ENCODE results near the gene CFAP46. TPM values are rescaled to one million over a fixed set of nuclear protein-coding genes. Genes with fewer than 3 reads are reported as not detected.

CFAP46 gene
- total RNA-seq, 2 experiments from 2014 or later: not detected

DNA sequence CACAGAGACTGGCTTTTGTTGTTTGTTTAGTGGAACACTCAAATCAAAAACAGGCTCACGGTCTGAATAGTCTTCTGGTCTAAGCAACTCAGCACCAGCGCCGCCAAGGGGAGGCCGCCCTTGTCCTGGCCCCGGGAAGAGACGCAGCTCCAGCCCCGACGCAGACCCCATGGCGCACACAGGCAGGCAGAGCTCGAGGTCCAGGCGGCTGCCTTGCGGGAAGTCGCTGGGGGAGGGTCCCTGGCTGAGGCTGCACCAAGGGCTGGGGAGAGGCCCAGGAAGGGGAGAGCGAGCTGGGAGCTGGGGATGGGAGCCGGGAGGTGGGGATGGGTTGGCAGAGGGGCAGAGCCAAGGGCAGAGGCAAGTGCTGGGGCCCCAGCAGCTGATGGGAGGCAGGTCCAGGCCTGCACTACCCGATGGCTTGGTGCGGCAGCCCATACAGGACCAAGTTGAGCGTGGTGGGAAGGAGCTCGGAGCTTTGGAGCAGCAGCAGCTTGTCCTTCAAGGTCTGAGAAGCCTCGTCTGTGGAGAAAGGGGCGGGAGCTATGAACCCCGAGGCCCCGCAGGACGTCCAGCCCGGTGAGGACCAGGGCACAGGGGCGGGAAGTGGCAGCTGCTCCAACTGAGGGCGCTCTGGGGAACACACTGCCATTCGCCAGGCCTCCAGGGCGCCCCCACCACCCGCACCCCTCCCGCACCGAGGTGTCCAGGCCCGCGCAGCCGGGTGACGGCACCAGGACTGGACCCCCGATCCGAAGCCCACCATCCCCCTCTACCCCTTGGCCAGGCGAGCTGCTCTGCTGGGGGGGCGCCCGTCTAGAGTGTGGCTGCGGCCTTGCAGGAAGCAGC is 133.8 kb downstream of the CFAP46 start:
- Histone ChIP-seq H3K9me2 (ENCODE audit: insufficient read depth, low read length) (no peaks in the 10 kb centered on the region), H2AFZ (ENCODE audit: low read length) (no peak overlapping the region), H3K4me3 (ENCODE audit: low read depth, low read length, poor library complexity, severe bottlenecking) (no peak overlapping the region), H4K20me1 (ENCODE audit: insufficient read depth, low read length) (no peaks in the 10 kb centered on the region), H3K4me1 (ENCODE audit: insufficient read depth, low read length, poor library complexity, severe bottlenecking) (no peaks in the 10 kb centered on the region), H3K27ac (ENCODE audit: low read depth, low read length, poor library complexity, severe bottlenecking) (no peak overlapping the region), H3K4me2 (ENCODE audit: low read length) (no peak overlapping the region), H3K9me3 (ENCODE audit: low read length) (no peaks in the 10 kb centered on the region), H3K79me2 (ENCODE audit: insufficient read depth, low read depth, low read length) (no peaks in the 10 kb centered on the region), H3K36me3 (ENCODE audit: insufficient read depth, low read length) (no peaks in the 10 kb centered on the region)
- intact Hi-C loops (cut with micrococcal nuclease; ENCODE audit: unreplicated experiment): no loop called here
- CTCF ChIA-PET (ENCODE audit: unreplicated experiment): no interaction called here
- no TSS peak for BruUV-seq (replicated peaks)
- TF ChIP-seq, protein P1, sequence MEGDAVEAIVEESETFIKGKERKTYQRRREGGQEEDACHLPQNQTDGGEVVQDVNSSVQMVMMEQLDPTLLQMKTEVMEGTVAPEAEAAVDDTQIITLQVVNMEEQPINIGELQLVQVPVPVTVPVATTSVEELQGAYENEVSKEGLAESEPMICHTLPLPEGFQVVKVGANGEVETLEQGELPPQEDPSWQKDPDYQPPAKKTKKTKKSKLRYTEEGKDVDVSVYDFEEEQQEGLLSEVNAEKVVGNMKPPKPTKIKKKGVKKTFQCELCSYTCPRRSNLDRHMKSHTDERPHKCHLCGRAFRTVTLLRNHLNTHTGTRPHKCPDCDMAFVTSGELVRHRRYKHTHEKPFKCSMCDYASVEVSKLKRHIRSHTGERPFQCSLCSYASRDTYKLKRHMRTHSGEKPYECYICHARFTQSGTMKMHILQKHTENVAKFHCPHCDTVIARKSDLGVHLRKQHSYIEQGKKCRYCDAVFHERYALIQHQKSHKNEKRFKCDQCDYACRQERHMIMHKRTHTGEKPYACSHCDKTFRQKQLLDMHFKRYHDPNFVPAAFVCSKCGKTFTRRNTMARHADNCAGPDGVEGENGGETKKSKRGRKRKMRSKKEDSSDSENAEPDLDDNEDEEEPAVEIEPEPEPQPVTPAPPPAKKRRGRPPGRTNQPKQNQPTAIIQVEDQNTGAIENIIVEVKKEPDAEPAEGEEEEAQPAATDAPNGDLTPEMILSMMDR (conservative IDR thresholded peaks at IDR 0.05; ENCODE audit: low read length): no peak
- no peak for TF ChIP-seq EZH2phosphoT487 (IDR thresholded peaks at IDR 0.05; ENCODE audit: borderline replicate concordance, low read depth, low read length)
- no peak for DNase-seq (ENCODE audit: low spot score)
- POLR2A ChIA-PET: no interaction called here

- Histone ChIP-seq H3K4me3 (ENCODE audit: low read depth, low read length, poor library complexity, severe bottlenecking) (no peak overlapping the region), H3K27ac (ENCODE audit: low read depth, low read length, poor library complexity, severe bottlenecking) (no peak overlapping the region), H2AFZ (ENCODE audit: low read length) (no peak overlapping the region), H3K79me2 (ENCODE audit: insufficient read depth, low read depth, low read length) (no peaks in the 10 kb centered on the region), H3K9me3 (ENCODE audit: low read length) (no peaks in the 10 kb centered on the region), H3K4me1 (ENCODE audit: insufficient read depth, low read length, poor library complexity, severe bottlenecking) (no peaks in the 10 kb centered on the region), H3K36me3 (ENCODE audit: insufficient read depth, low read length) (no peaks in the 10 kb centered on the region), H3K4me2 (ENCODE audit: low read length) (no peak overlapping the region), H4K20me1 (ENCODE audit: insufficient read depth, low read length) (no peaks in the 10 kb centered on the region), H3K9me2 (ENCODE audit: insufficient read depth, low read length) (no peaks in the 10 kb centered on the region)
- DNase-seq (ENCODE audit: low spot score): no peak
- ChIA-PET POLR2A (no interaction called here), CTCF (ENCODE audit: unreplicated experiment) (no interaction called here)
- intact Hi-C loops (cut with micrococcal nuclease; ENCODE audit: unreplicated experiment): no loop called here
- no TSS peak for BruUV-seq (replicated peaks)
- no peak for TF ChIP-seq EZH2phosphoT487 (IDR thresholded peaks at IDR 0.05; ENCODE audit: borderline replicate concordance, low read depth, low read length)
These were observed 134.7 kb downstream of the CFAP46 start for GRCh38 chr10:132807621-132808049.

DNA sequence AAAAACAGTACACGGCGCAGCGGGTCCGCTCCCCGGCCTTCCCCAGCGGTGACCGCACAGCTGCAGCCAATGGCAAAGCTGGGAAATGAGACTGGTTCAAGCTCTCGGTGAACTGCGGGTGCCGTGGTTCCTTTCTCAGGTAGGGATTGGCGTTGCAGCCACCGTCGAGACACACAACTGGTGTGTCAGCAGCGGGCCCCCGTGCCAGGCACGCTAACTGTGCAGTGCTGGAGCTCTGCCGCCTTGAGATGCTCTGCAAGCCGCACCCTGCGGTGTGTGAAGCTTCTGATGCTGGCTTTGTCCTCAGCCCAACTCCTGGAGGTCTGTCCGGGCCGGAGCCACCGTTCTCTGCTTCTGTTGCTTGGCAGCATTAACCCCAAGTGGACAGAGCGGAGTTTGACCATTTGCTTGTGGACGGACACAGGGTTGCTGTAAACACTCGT is 135.8 kb downstream of the CFAP46 start:
- intact Hi-C loops (cut with micrococcal nuclease; ENCODE audit: unreplicated experiment): no loop called here
- Histone ChIP-seq H3K79me2 (ENCODE audit: insufficient read depth, low read depth, low read length) (no peaks in the 10 kb centered on the region), H3K4me1 (ENCODE audit: insufficient read depth, low read length, poor library complexity, severe bottlenecking) (no peaks in the 10 kb centered on the region), H3K4me3 (ENCODE audit: low read depth, low read length, poor library complexity, severe bottlenecking) (no peak overlapping the region), H2AFZ (ENCODE audit: low read length) (no peak overlapping the region), H3K4me2 (ENCODE audit: low read length) (no peak overlapping the region), H4K20me1 (ENCODE audit: insufficient read depth, low read length) (no peaks in the 10 kb centered on the region), H3K27ac (ENCODE audit: low read depth, low read length, poor library complexity, severe bottlenecking) (no peak overlapping the region), H3K9me2 (ENCODE audit: insufficient read depth, low read length) (no peaks in the 10 kb centered on the region), H3K36me3 (ENCODE audit: insufficient read depth, low read length) (no peaks in the 10 kb centered on the region), H3K9me3 (ENCODE audit: low read length) (no peaks in the 10 kb centered on the region)
- no TSS peak for BruUV-seq (replicated peaks)
- TF ChIP-seq, protein P1 (conservative IDR thresholded peaks at IDR 0.05; ENCODE audit: low read length): no peak
- no peak for TF ChIP-seq EZH2phosphoT487 (IDR thresholded peaks at IDR 0.05; ENCODE audit: borderline replicate concordance, low read depth, low read length)
- no peak for DNase-seq (ENCODE audit: low spot score)
- ChIA-PET POLR2A (no interaction called here), CTCF (ENCODE audit: unreplicated experiment) (no interaction called here)
